ENCODE measurements around the gene KLHL5. TPM values are rescaled to one million over a fixed set of nuclear protein-coding genes. Genes with fewer than 3 reads are reported as not detected.

KLHL5 gene
- total RNA-seq, 2 experiments from 2014 or later: 34.4 to 59.8 TPM

DNA sequence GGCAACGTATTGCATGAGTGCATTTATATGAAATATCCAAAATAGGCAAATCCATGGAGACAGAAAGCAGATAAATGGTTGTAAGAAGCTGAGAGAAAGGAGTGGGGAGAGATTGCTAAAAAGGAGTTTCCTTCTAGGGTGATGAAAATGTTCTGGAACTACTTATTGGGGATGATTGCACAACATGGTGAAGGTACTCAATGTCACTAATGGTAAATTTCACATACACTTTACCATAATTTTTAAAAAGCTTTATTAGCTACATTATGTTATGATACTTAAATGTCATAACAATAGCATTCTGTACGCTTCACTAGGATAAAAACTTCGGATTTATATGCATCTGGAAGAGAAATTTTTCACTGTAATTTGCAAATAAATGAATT is 63.6 kb downstream of the KLHL5 start:
- POLR2A ChIA-PET: interaction anchor here (0.9 to 2.0 kb wide), 2 partner anchors 14 to 41 kb away, joined by 3 to 5 read pairs; no protein-coding TSS in a partner anchor
- Histone ChIP-seq H3K9me2 (ENCODE audit: insufficient read depth, low read length) (no peaks in the 10 kb centered on the region), H4K20me1 (ENCODE audit: insufficient read depth, low read length) (no peaks in the 10 kb centered on the region), H3K36me3 (ENCODE audit: insufficient read depth, low read length) (peaks cover 31% of the 10 kb centered on the region), H3K9me3 (ENCODE audit: low read length) (peaks cover 16% of the 10 kb centered on the region; the same call in 1 of the 2 replicates), H3K27ac (ENCODE audit: low read depth, low read length, poor library complexity, severe bottlenecking) (peak overlapping the region; percentile 42), H3K79me2 (ENCODE audit: insufficient read depth, low read depth, low read length) (no peaks in the 10 kb centered on the region), H3K4me2 (ENCODE audit: low read length) (peak overlapping the region; percentile 53), H3K4me3 (ENCODE audit: low read depth, low read length, poor library complexity, severe bottlenecking) (peak overlapping the region; percentile 23), H2AFZ (ENCODE audit: low read length) (no peak overlapping the region; the same call in 1 of the 2 replicates), H3K4me1 (ENCODE audit: insufficient read depth, low read length, poor library complexity, severe bottlenecking) (peaks cover 31% of the 10 kb centered on the region)
- intact Hi-C loops (cut with micrococcal nuclease; ENCODE audit: unreplicated experiment): no loop called here
- CTCF ChIA-PET (ENCODE audit: unreplicated experiment): no interaction called here
- no peak for TF ChIP-seq EZH2phosphoT487 (IDR thresholded peaks at IDR 0.05; ENCODE audit: borderline replicate concordance, low read depth, low read length)
- TF ChIP-seq, protein P1, sequence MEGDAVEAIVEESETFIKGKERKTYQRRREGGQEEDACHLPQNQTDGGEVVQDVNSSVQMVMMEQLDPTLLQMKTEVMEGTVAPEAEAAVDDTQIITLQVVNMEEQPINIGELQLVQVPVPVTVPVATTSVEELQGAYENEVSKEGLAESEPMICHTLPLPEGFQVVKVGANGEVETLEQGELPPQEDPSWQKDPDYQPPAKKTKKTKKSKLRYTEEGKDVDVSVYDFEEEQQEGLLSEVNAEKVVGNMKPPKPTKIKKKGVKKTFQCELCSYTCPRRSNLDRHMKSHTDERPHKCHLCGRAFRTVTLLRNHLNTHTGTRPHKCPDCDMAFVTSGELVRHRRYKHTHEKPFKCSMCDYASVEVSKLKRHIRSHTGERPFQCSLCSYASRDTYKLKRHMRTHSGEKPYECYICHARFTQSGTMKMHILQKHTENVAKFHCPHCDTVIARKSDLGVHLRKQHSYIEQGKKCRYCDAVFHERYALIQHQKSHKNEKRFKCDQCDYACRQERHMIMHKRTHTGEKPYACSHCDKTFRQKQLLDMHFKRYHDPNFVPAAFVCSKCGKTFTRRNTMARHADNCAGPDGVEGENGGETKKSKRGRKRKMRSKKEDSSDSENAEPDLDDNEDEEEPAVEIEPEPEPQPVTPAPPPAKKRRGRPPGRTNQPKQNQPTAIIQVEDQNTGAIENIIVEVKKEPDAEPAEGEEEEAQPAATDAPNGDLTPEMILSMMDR (conservative IDR thresholded peaks at IDR 0.05; ENCODE audit: low read length): no peak
- BruUV-seq (replicated peaks): no TSS peak
- no peak for DNase-seq (ENCODE audit: low spot score)

DNA sequence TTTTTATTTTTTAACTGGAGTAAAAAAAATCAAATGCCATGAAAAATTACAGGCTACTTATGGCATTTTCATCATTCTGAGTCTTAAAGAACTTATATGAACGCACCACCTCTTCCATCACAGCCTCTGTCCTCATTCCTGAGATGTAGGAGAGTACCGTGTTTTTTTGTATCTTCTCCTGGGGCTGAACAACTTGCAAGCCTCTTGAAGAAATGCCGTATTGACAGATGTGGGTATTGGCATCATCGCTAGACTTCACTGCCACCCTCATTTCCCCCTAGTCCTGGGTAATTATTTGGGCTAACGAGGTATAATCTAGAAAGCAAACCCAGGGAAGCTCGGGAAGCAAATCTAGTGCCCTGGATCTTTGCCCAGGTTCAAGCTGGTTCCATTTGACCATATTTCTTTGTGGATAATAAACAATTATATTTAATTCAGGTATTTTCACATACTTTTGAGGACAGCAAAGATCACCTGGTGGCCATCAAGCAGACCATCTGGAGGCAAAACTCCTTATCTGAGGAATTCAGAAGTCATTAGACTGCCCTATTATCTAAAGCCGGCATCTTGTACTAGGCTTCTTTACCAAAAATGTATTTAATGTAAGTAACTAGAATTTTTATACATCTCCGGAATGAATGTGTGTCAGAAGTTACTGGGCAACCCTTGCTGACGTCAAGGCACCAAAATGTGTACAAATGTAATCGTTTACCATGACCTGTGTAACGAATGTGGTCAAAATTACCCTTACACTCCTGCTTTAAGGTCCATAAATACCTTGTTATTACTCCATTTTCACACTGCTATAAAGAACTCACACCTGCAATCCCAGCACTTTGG is 64.4 kb downstream of the KLHL5 start:
- no peak overlapping the region for H3K4me2 ChIP-seq (ENCODE audit: low read length)

More for the DNA sequence above, 64.4 kb downstream of the KLHL5 start:
- no peak overlapping the region for H3K4me3 ChIP-seq (ENCODE audit: low read depth, low read length, poor library complexity, severe bottlenecking)
- peaks cover 31% of the 10 kb centered on the region for H3K4me1 ChIP-seq (ENCODE audit: insufficient read depth, low read length, poor library complexity, severe bottlenecking)
- POLR2A ChIA-PET: interaction anchor here (0.7 to 0.9 kb wide), 2 partner anchors 15 to 220 kb away, joined by 3 read pairs; no protein-coding TSS in a partner anchor
- TF ChIP-seq EZH2phosphoT487 (IDR thresholded peaks at IDR 0.05; ENCODE audit: borderline replicate concordance, low read depth, low read length): no peak
- TF ChIP-seq, protein P1 (conservative IDR thresholded peaks at IDR 0.05; ENCODE audit: low read length): no peak
- H3K9me3 ChIP-seq (ENCODE audit: low read length): peaks cover 16% of the 10 kb centered on the region; the same call in 1 of the 2 replicates
- H3K27ac ChIP-seq (ENCODE audit: low read depth, low read length, poor library complexity, severe bottlenecking): no peak overlapping the region
- CTCF ChIA-PET (ENCODE audit: unreplicated experiment): no interaction called here
- H2AFZ ChIP-seq (ENCODE audit: low read length): no peak overlapping the region
- BruUV-seq (replicated peaks): no TSS peak
- H3K9me2 ChIP-seq (ENCODE audit: insufficient read depth, low read length): no peaks in the 10 kb centered on the region
- intact Hi-C loops (cut with micrococcal nuclease; ENCODE audit: unreplicated experiment): no loop called here
- H4K20me1 ChIP-seq (ENCODE audit: insufficient read depth, low read length): no peaks in the 10 kb centered on the region
- H3K79me2 ChIP-seq (ENCODE audit: insufficient read depth, low read depth, low read length): no peaks in the 10 kb centered on the region
- peaks cover 23% of the 10 kb centered on the region for H3K36me3 ChIP-seq (ENCODE audit: insufficient read depth, low read length)
- DNase-seq (ENCODE audit: low spot score): no peak

Data from OCI-LY7 (cell line).